Measurements from ENCODE around the gene SLC12A1.

DNA sequence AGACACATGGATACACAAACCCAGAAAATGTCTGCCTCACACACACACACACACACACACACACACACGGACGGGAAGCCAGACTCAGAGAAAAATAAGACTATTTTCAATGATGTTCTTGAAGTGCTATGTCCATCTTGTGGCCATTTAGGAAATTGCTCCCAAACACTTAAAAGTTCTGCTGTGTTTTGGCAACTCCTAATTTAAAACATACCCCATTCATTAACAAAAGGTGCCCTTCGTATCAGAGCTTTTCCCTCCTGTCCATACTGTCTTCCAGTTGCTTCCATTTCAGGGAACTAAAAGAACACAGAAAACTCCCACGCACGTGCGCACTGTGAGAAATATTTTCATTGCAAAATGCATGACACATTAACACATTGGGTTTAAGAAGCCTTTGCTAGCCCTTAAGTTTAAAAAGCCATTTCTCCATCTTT is 44.6 kb downstream of the SLC12A1 start:
- no peak for TF ChIP-seq POLR2A (IDR thresholded peaks at IDR 0.05)
- TF ChIP-seq, protein P1, sequence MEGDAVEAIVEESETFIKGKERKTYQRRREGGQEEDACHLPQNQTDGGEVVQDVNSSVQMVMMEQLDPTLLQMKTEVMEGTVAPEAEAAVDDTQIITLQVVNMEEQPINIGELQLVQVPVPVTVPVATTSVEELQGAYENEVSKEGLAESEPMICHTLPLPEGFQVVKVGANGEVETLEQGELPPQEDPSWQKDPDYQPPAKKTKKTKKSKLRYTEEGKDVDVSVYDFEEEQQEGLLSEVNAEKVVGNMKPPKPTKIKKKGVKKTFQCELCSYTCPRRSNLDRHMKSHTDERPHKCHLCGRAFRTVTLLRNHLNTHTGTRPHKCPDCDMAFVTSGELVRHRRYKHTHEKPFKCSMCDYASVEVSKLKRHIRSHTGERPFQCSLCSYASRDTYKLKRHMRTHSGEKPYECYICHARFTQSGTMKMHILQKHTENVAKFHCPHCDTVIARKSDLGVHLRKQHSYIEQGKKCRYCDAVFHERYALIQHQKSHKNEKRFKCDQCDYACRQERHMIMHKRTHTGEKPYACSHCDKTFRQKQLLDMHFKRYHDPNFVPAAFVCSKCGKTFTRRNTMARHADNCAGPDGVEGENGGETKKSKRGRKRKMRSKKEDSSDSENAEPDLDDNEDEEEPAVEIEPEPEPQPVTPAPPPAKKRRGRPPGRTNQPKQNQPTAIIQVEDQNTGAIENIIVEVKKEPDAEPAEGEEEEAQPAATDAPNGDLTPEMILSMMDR (IDR thresholded peaks at IDR 0.05): peak; percentile 57 to 83 (median 68)

Measured in adrenal gland (tissue), 5 donors.